ENCODE results near the gene CLK3. TPM values are rescaled to one million over a fixed set of nuclear protein-coding genes. Genes with fewer than 3 reads are reported as not detected.

CLK3 gene
- polyA plus RNA-seq, 1 experiment = 34.9 TPM

GRCh38 chr15:74585191-74585590 is 30.4 kb upstream of the CLK3 start:
- TF ChIP-seq, protein P1, sequence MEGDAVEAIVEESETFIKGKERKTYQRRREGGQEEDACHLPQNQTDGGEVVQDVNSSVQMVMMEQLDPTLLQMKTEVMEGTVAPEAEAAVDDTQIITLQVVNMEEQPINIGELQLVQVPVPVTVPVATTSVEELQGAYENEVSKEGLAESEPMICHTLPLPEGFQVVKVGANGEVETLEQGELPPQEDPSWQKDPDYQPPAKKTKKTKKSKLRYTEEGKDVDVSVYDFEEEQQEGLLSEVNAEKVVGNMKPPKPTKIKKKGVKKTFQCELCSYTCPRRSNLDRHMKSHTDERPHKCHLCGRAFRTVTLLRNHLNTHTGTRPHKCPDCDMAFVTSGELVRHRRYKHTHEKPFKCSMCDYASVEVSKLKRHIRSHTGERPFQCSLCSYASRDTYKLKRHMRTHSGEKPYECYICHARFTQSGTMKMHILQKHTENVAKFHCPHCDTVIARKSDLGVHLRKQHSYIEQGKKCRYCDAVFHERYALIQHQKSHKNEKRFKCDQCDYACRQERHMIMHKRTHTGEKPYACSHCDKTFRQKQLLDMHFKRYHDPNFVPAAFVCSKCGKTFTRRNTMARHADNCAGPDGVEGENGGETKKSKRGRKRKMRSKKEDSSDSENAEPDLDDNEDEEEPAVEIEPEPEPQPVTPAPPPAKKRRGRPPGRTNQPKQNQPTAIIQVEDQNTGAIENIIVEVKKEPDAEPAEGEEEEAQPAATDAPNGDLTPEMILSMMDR (IDR thresholded peaks at IDR 0.05; ENCODE audit: low read depth, low read length) = no peak
- no peak for DNase-seq (ENCODE audit: low read depth, low spot score)
- Histone ChIP-seq H3K4me3 (ENCODE audit: low read depth, low read length) (no peak overlapping the region), H3K27me3 (ENCODE audit: control insufficient read depth, insufficient read depth, low read length) (no peaks in the 10 kb centered on the region), H3K9me3 (ENCODE audit: control insufficient read depth, insufficient read depth, low read length) (no peaks in the 10 kb centered on the region), H3K27ac (ENCODE audit: low read depth, low read length) (no peak overlapping the region)
- POLR2A ChIA-PET = interaction anchor here (0.7 kb wide), 1 partner anchor 13 kb away, joined by 3 read pairs; no protein-coding TSS in a partner anchor
- CTCF ChIA-PET = no interaction called here

GRCh38 chr15:74585857-74586256 is 29.8 kb upstream of the CLK3 start:
- no peak overlapping the region for H3K27ac ChIP-seq (ENCODE audit: low read depth, low read length)
- DNase-seq (ENCODE audit: low read depth, low spot score) = no peak
- POLR2A ChIA-PET = no interaction called here

DNA sequence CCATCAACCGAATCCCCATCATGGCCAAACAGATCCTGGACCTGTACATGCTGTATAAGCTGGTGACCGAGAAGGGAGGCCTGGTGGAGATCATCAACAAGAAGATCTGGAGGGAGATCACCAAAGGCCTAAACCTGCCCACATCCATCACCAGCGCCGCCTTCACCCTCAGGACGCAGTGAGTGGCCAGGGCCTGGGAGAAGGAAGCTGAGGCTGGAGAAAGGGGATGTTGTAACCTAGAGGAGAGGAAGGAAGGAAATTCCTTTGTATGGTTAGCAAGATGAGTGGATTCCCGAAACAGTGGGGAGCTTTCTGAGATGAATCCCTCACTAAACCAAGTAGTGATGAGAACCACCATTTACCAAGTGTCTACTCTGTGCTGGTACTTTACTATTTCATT is 25.8 kb upstream of the CLK3 start:
- TF ChIP-seq, protein P1 (IDR thresholded peaks at IDR 0.05; ENCODE audit: low read depth, low read length) = no peak
- ChIA-PET POLR2A (no interaction called here), CTCF (no interaction called here)
- Histone ChIP-seq H3K27me3 (ENCODE audit: control insufficient read depth, insufficient read depth, low read length) (no peaks in the 10 kb centered on the region), H3K9me3 (ENCODE audit: control insufficient read depth, insufficient read depth, low read length) (no peaks in the 10 kb centered on the region), H3K4me3 (ENCODE audit: low read depth, low read length) (no peak overlapping the region), H3K27ac (ENCODE audit: low read depth, low read length) (no peak overlapping the region)
- DNase-seq (ENCODE audit: low read depth, low spot score) = no peak

More at GRCh38 chr15:74585857-74586256, 29.8 kb upstream of the CLK3 start:
- Histone ChIP-seq H3K27me3 (ENCODE audit: control insufficient read depth, insufficient read depth, low read length) (no peaks in the 10 kb centered on the region), H3K9me3 (ENCODE audit: control insufficient read depth, insufficient read depth, low read length) (no peaks in the 10 kb centered on the region), H3K4me3 (ENCODE audit: low read depth, low read length) (no peak overlapping the region)
- CTCF ChIA-PET = no interaction called here
- TF ChIP-seq, protein P1 (IDR thresholded peaks at IDR 0.05; ENCODE audit: low read depth, low read length) = no peak

DNA sequence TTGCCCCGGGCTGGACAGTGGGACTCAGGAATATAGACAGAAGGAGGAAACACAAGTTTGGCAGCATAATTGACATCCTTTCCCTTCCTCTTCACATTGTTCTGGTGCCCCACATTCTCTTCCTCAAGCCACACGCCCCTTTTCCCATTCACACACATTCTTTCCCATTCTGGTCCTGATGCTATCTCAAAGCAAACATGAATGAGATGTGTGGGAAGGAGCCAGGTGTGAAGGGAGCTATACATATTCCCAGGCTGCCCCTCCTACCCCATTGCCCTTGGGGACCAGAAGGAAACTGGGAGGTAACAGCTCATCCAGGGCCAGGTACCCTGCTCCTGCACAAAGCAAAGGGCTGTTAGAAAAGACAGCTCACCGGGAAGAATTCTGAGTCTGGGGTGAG is 23.4 kb upstream of the CLK3 start:
- no peak for DNase-seq (ENCODE audit: low read depth, low spot score)
- no peaks in the 10 kb centered on the region for H3K9me3 ChIP-seq (ENCODE audit: control insufficient read depth, insufficient read depth, low read length)
- ChIA-PET POLR2A (no interaction called here), CTCF (no interaction called here)
- no peaks in the 10 kb centered on the region for H3K27me3 ChIP-seq (ENCODE audit: control insufficient read depth, insufficient read depth, low read length)
- H3K27ac ChIP-seq (ENCODE audit: low read depth, low read length) = no peak overlapping the region
- TF ChIP-seq, protein P1 (IDR thresholded peaks at IDR 0.05; ENCODE audit: low read depth, low read length) = no peak
- H3K4me3 ChIP-seq (ENCODE audit: low read depth, low read length) = no peak overlapping the region

DNA sequence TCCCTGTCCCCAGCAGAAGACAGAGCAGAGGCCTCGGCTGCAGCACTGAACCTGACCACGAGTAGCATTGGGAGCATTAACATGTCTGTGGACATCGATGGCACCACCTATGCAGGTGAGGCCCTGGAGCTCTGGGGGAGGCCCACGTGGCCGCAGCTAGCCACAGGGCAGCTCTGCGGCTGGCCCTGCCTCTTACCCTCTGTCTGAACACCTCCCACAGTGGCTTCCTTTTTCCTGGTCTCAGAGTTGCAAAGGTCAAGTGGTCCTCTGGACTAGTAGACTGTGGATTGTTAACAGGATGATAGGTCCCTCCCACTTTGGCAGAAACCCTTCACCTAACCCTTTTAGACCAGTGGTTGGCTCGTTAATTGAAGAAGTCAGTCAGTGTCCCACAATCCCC is 22.5 kb upstream of the CLK3 start:
- Histone ChIP-seq H3K27me3 (ENCODE audit: control insufficient read depth, insufficient read depth, low read length) (no peaks in the 10 kb centered on the region), H3K4me3 (ENCODE audit: low read depth, low read length) (no peak overlapping the region), H3K27ac (ENCODE audit: low read depth, low read length) (no peak overlapping the region), H3K9me3 (ENCODE audit: control insufficient read depth, insufficient read depth, low read length) (no peaks in the 10 kb centered on the region)
- DNase-seq (ENCODE audit: low read depth, low spot score) = no peak
- ChIA-PET POLR2A (no interaction called here), CTCF (no interaction called here)
- TF ChIP-seq, protein P1 (IDR thresholded peaks at IDR 0.05; ENCODE audit: low read depth, low read length) = no peak

Data from AG04450 (cell line).